ENCODE data around the gene ACTL7B.
"Not testable (repeated sequence)": the region's sequence is repeated elsewhere in the genome, so short reads cannot be mapped to it uniquely, and the experiment has no call there.

ACTL7B gene

GRCh38 chr9:108855888-108856287 is at the start of gene ACTL7B:
Gene ACTL7B, minus strand, starts transcription at chr9:108855986. Its CDS starts 56 bp downstream, at chr9:108855930.
- no peak for DNase-seq (ENCODE audit: low read depth in 2 of 2)

GRCh38 chr9:108905494-108905893 is 49.7 kb upstream of the ACTL7B start:
- DNase-seq (ENCODE audit: low read depth in 2 of 2), result no peak

GRCh38 chr9:108904161-108904560 is 48.4 kb upstream of the ACTL7B start:
- DNase-seq (ENCODE audit: low read depth in 2 of 2), result no peak

GRCh38 chr9:108903420-108904103 is 47.8 kb upstream of the ACTL7B start:
- no peak for DNase-seq (ENCODE audit: low read depth in 2 of 2)

GRCh38 chr9:108900176-108900575 is 44.4 kb upstream of the ACTL7B start:
- DNase-seq (ENCODE audit: low read depth in 2 of 2), result no peak

GRCh38 chr9:108899023-108899695 is 43.4 kb upstream of the ACTL7B start:
- DNase-seq (ENCODE audit: low read depth in 2 of 2), result not testable (repeated sequence)

- no peak for DNase-seq (ENCODE audit: low read depth in 2 of 2)
Observed at GRCh38 chr9:108897324-108898096, 41.7 kb upstream of the ACTL7B start.

GRCh38 chr9:108894225-108894997 is 38.6 kb upstream of the ACTL7B start:
- DNase-seq (ENCODE audit: low read depth in 2 of 2), result no peak

GRCh38 chr9:108889649-108890067 is 33.9 kb upstream of the ACTL7B start:
- DNase-seq (ENCODE audit: low read depth in 2 of 2), result no peak

GRCh38 chr9:108886594-108887271 is 30.9 kb upstream of the ACTL7B start:
- DNase-seq (ENCODE audit: low read depth in 2 of 2), result not testable (repeated sequence)

- peak; percentile 14 to 40 for DNase-seq (ENCODE audit: low read depth in 2 of 2)
Observed at GRCh38 chr9:108885643-108886348, 30.0 kb upstream of the ACTL7B start.

GRCh38 chr9:108884701-108885100 is 28.9 kb upstream of the ACTL7B start:
- DNase-seq (ENCODE audit: low read depth in 2 of 2), result no peak

GRCh38 chr9:108883085-108883484 is 27.3 kb upstream of the ACTL7B start:
- no peak for DNase-seq (ENCODE audit: low read depth in 2 of 2)

GRCh38 chr9:108882052-108882888 is 26.5 kb upstream of the ACTL7B start:
- no peak for DNase-seq (ENCODE audit: low read depth in 2 of 2)

- no peak for DNase-seq (ENCODE audit: low read depth in 2 of 2)
Observed at GRCh38 chr9:108880738-108881316, 25.0 kb upstream of the ACTL7B start.

- DNase-seq (ENCODE audit: low read depth in 2 of 2), result no peak
Observed at GRCh38 chr9:108877524-108877923, 21.7 kb upstream of the ACTL7B start.

GRCh38 chr9:108876425-108876824 is 20.6 kb upstream of the ACTL7B start:
- DNase-seq (ENCODE audit: low read depth in 2 of 2), result no peak

- no peak for DNase-seq (ENCODE audit: low read depth in 2 of 2)
Observed at GRCh38 chr9:108874058-108874788, 18.4 kb upstream of the ACTL7B start.
